ENCODE results near the gene TBC1D10A.

The TBC1D10A gene

GRCh38 chr22:30299322-30299721, 27.4 kb downstream of the TBC1D10A start:
- no peak for DNase-seq (ENCODE audit: low read depth)

GRCh38 chr22:30297991-30298701, 28.6 kb downstream of the TBC1D10A start:
- DNase-seq (ENCODE audit: low read depth): no peak

GRCh38 chr22:30297276-30297990, 29.3 kb downstream of the TBC1D10A start:
- DNase-seq (ENCODE audit: low read depth): no peak

GRCh38 chr22:30296833-30297232, 29.9 kb downstream of the TBC1D10A start:
- DNase-seq (ENCODE audit: low read depth): no peak

- no peak for DNase-seq (ENCODE audit: low read depth)
Measured at GRCh38 chr22:30296324-30296723, 30.4 kb downstream of the TBC1D10A start.

- no peak for DNase-seq (ENCODE audit: low read depth)
Measured at GRCh38 chr22:30295576-30295975, 31.2 kb downstream of the TBC1D10A start.

- DNase-seq (ENCODE audit: low read depth): no peak
Measured at GRCh38 chr22:30294830-30295229, 31.9 kb downstream of the TBC1D10A start.

GRCh38 chr22:30294066-30294465, 32.7 kb downstream of the TBC1D10A start:
- DNase-seq (ENCODE audit: low read depth): no peak

- DNase-seq (ENCODE audit: low read depth): no peak
Measured at GRCh38 chr22:30293026-30293425, 33.7 kb downstream of the TBC1D10A start.

- DNase-seq (ENCODE audit: low read depth): no peak
Measured at GRCh38 chr22:30292069-30292970, 34.4 kb downstream of the TBC1D10A start.

GRCh38 chr22:30291058-30291892, 35.5 kb downstream of the TBC1D10A start:
- DNase-seq (ENCODE audit: low read depth): peak; percentile 28

- no peak for DNase-seq (ENCODE audit: low read depth)
Measured at GRCh38 chr22:30290342-30291057, 36.2 kb downstream of the TBC1D10A start.

- no peak for DNase-seq (ENCODE audit: low read depth)
Measured at GRCh38 chr22:30289980-30290313, 36.8 kb downstream of the TBC1D10A start.

- peak; percentile 98 for DNase-seq (ENCODE audit: low read depth)
Measured at GRCh38 chr22:30289141-30289979, 37.4 kb downstream of the TBC1D10A start, which contains the start of gene CASTOR1. Gene CASTOR1, minus strand, starts transcription at chr22:30289505. Its CDS starts 8 bp downstream, at chr22:30289497.

GRCh38 chr22:30288419-30289140, 38.2 kb downstream of the TBC1D10A start:
- no peak for DNase-seq (ENCODE audit: low read depth)

- peak; percentile 91 for DNase-seq (ENCODE audit: low read depth)
Measured at GRCh38 chr22:30287648-30288418, 38.9 kb downstream of the TBC1D10A start.

- no peak for DNase-seq (ENCODE audit: low read depth)
Measured at GRCh38 chr22:30286813-30287647, 39.7 kb downstream of the TBC1D10A start.

- DNase-seq (ENCODE audit: low read depth): no peak
Measured at GRCh38 chr22:30286331-30286730, 40.4 kb downstream of the TBC1D10A start.

Measured in fibroblast of the conjunctiva (primary cell).